Activated B cell treated with CpG ODN at 0.5 μM for 24 hours (primary cell): ENCODE data around the gene CETN2. TPM values are rescaled to one million over a fixed set of nuclear protein-coding genes. Genes with fewer than 3 reads are reported as not detected.

Source experiments
- ATAC-seq: fragments of 200-7000 bp; cut with Tn5 transposase; one replicate; pipeline ENCODE4 v1.10.0; 2021; ENCODE audit warnings: low read depth, mild to moderate bottlenecking, moderate library complexity
- CTCF ChIA-PET: fragments of 350-600 bp; sonication (Branson Sonifier 250); formaldehyde crosslinking; loops from one replicate; lab custom pipeline; 2021; ENCODE audit warnings: antibody characterized with exemption; lab: Charles Lee
- POLR2A ChIA-PET: fragments of 350-600 bp; sonication (Branson Sonifier 250); formaldehyde crosslinking; loops from one replicate; lab custom pipeline; 2021; ENCODE audit warnings: antibody characterized with exemption; lab: Charles Lee
- DNase-seq: peaks from one replicate; pipeline ENCODE4 v3.0.0; 2022
- H3K27ac Mint-ChIP-seq: one replicate; pipeline ENCODE4 v1.8.0; 2020; ENCODE audit warnings: mixed read lengths
- H3K27me3 Mint-ChIP-seq: one replicate; pipeline ENCODE4 v1.8.0; 2021; ENCODE audit warnings: mixed read lengths
- H3K36me3 Mint-ChIP-seq: one replicate; pipeline ENCODE4 v1.8.0; 2021; ENCODE audit warnings: low read depth, mixed read lengths
- H3K4me1 Mint-ChIP-seq: one replicate; pipeline ENCODE4 v1.8.0; 2021; ENCODE audit warnings: mixed read lengths
- H3K4me3 Mint-ChIP-seq: one replicate; pipeline ENCODE4 v1.8.0; 2020; ENCODE audit warnings: mild to moderate bottlenecking, mixed read lengths
- H3K9me3 Mint-ChIP-seq: one replicate; pipeline ENCODE4 v1.8.0; 2020; ENCODE audit warnings: mixed read lengths
- intact Hi-C: fragments of 100-400 bp; cut with micrococcal nuclease; formaldehyde crosslinking; loops from one replicate; pipeline ENCODE4 v1.15.1; 2024
- total RNA-seq: library from RNA; stranded (reverse); gene quantifications from 2 replicates; pipeline ENCODE4 v1.2.3, GENCODE V29; 2022
- TF ChIP-seq, protein P1 (sequence below): fragments of 200-600 bp; IDR thresholded peaks from one replicate; pipeline ENCODE4 v1.8.0; 2022; ENCODE audit warnings: antibody characterized with exemption, mild to moderate bottlenecking

CETN2 gene
- total RNA-seq, 1 donor from 2014 or later, result 13.3 TPM

DNA sequence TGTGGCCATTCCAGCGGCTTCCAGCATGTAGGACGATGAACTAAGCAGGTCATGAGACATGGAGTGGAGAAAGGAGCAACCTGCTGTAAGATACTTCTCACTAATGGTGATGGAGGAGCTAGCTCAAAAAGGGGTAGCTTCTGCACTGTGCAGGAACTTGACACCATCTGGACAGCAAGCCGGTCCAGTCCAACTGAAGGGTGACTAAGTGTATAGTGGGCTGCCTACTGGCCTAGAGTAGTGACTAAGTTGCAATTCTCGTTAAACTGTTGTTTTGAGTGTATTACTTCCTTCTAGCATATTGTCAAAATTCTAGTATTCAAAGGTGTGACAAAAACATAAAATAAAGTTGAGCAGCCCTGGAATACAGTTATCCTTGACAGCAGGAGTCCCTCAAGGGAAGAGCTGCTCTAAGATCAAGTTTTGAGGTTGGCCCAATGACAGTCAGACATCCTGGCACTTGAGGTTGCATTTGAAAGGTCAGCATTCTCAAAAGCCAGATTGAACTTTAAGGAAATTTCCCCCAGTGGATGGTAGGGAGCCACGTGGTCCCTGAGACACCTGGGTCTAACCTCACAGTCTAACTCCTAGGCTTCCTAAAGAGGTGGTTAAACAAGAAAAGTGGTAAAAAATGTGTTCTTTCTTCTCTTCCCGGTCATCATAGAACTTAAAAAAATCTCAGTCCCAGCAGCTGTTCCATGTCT, 8.0 kb downstream of the CETN2 start:
- CTCF ChIA-PET, result no interaction called here
- Mint-ChIP-seq H3K27ac (no peak overlapping the region), H3K4me1 (no peaks in the 10 kb centered on the region), H3K36me3 (peaks cover 2% of the 10 kb centered on the region), H3K4me3 (no peak overlapping the region), H3K27me3 (peaks cover 8% of the 10 kb centered on the region), H3K9me3 (no peaks in the 10 kb centered on the region)
- no peak for DNase-seq
- no peak for ATAC-seq
- TF ChIP-seq, protein P1, sequence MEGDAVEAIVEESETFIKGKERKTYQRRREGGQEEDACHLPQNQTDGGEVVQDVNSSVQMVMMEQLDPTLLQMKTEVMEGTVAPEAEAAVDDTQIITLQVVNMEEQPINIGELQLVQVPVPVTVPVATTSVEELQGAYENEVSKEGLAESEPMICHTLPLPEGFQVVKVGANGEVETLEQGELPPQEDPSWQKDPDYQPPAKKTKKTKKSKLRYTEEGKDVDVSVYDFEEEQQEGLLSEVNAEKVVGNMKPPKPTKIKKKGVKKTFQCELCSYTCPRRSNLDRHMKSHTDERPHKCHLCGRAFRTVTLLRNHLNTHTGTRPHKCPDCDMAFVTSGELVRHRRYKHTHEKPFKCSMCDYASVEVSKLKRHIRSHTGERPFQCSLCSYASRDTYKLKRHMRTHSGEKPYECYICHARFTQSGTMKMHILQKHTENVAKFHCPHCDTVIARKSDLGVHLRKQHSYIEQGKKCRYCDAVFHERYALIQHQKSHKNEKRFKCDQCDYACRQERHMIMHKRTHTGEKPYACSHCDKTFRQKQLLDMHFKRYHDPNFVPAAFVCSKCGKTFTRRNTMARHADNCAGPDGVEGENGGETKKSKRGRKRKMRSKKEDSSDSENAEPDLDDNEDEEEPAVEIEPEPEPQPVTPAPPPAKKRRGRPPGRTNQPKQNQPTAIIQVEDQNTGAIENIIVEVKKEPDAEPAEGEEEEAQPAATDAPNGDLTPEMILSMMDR, result no peak
- POLR2A ChIA-PET, result no interaction called here
- intact Hi-C loops, result no loop called here

DNA sequence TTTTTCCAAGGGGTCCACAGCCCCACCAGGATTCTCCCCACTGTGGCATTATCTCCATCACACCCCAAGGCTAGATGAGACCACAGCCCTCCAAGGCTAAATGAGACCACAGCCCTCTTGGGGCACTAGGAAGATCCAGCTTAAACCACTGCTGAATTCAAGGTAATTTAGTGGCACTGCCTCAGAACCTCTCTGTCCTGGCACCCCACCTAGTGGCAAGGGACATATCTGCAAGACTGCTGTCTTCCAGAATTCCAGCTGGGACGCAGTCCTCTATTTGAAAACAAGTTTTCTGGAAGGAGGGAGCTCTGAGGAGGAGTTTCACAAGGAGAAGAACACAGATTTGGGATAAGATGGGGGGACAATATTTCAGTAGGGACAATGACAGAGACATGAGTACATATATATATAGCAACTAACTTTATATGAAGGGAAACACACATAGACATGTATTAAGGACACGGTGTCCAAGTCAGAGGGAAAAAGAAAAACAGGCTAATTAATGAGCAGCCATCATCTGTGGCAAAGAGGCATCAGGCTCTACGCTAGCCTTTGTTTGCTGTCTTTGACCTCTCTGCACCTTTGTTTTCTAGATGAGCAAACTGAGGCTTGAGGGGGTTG, 9.3 kb downstream of the CETN2 start:
- POLR2A ChIA-PET, result no interaction called here

DNA sequence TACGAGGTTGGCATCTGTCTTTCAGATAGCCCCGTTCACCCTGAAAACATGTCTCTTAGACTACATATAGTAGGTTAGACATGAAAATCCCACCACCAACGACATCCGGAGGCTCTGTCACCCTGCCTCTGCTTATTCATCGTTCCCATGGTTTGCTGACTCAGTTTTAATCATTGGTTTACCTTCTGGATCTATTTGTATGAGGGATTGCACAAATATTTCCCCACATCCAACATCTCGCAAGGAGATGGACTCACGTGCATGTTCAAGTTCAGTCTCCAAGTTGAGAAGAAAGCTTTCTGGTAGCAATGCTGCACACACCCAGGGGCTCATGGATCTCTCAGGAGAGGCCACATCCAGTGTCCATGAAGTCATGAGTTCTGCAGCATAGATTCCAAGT, 10.8 kb downstream of the CETN2 start:
- H3K27ac Mint-ChIP-seq, result no peak overlapping the region
- DNase-seq (no peak), ATAC-seq (no peak)
- POLR2A ChIA-PET, result no interaction called here
- H3K36me3 Mint-ChIP-seq, result no peaks in the 10 kb centered on the region
- no peak overlapping the region for H3K4me3 Mint-ChIP-seq
- intact Hi-C loops, result no loop called here
- TF ChIP-seq, protein P1, result no peak
- H3K4me1 Mint-ChIP-seq, result no peaks in the 10 kb centered on the region
- H3K27me3 Mint-ChIP-seq, result peaks cover 8% of the 10 kb centered on the region
- no peaks in the 10 kb centered on the region for H3K9me3 Mint-ChIP-seq
- CTCF ChIA-PET, result no interaction called here

More for the DNA sequence above, 9.3 kb downstream of the CETN2 start:
- TF ChIP-seq, protein P1, result no peak
- H3K4me1 Mint-ChIP-seq, result no peaks in the 10 kb centered on the region
- intact Hi-C loops, result no loop called here
- DNase-seq (no peak), ATAC-seq (no peak)
- no peak overlapping the region for H3K27ac Mint-ChIP-seq
- no peak overlapping the region for H3K4me3 Mint-ChIP-seq
- CTCF ChIA-PET, result no interaction called here
- no peaks in the 10 kb centered on the region for H3K9me3 Mint-ChIP-seq
- peaks cover 8% of the 10 kb centered on the region for H3K27me3 Mint-ChIP-seq
- no peaks in the 10 kb centered on the region for H3K36me3 Mint-ChIP-seq

DNA sequence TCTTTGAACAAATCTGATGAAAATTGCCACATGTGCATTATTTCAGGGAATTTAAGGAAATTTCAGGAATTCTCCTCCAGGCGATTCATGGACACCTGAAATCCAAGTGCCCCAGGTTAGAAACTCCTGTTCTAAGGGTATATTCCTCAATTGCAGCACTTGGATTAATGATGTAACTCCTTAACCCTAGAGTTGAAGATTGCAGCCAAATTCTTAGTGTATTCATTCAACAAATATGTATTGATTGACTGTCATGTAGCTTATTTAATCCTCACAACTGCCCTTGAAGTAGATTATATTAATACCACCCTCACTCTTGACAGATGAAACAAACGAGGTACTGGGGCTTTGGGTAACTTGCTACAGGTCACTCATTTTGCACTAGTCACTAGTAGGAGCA, 11.3 kb downstream of the CETN2 start:
- Mint-ChIP-seq H3K4me3 (no peak overlapping the region), H3K27me3 (peaks cover 8% of the 10 kb centered on the region), H3K27ac (no peak overlapping the region), H3K4me1 (no peaks in the 10 kb centered on the region), H3K9me3 (no peaks in the 10 kb centered on the region), H3K36me3 (no peaks in the 10 kb centered on the region)
- TF ChIP-seq, protein P1, result no peak
- DNase-seq, result no peak
- intact Hi-C loops, result no loop called here
- ChIA-PET POLR2A (no interaction called here), CTCF (no interaction called here)
- no peak for ATAC-seq

DNA sequence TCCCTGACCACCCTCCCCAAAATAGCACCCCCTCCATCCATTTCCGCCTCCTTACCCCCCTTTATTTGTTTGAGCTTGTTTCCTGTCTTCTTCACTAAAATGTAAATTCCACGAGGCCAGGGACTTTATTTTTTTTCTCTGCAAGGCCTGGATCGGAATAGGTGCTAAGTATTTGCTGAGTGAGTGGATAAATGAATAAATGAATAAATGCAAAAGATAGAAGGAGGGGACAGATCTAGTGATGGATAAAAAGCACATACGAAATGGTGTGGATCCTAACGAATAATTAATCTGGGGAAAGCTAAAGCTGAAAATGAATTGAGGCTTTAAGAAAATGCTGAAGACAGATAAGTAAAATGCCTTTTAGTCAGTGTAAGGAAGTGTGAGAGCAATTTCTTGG, 12.2 kb downstream of the CETN2 start:
- Mint-ChIP-seq H3K9me3 (no peaks in the 10 kb centered on the region), H3K27me3 (peaks cover 8% of the 10 kb centered on the region), H3K4me3 (no peak overlapping the region), H3K36me3 (no peaks in the 10 kb centered on the region), H3K4me1 (peaks cover 2% of the 10 kb centered on the region), H3K27ac (no peak overlapping the region)
- POLR2A ChIA-PET, result no interaction called here
- TF ChIP-seq, protein P1, result no peak
- no peak for DNase-seq
- CTCF ChIA-PET, result no interaction called here
- intact Hi-C loops, result no loop called here
- ATAC-seq, result no peak
